ENCODE data around the gene PRR20C.
"Not testable (repeated sequence)": the region's sequence is repeated elsewhere in the genome, so short reads cannot be mapped to it uniquely, and the experiment has no call there.

Gene PRR20C
- total RNA-seq, result 0 reads per million in 2 donors

- DNase-seq, result not testable (repeated sequence)
These were observed at the start of gene PRR20C for GRCh38 chr13:57153761-57154160. Gene PRR20C (plus strand): TSS chr13:57154061. CDS start chr13:57154448, 387 bp downstream.

GRCh38 chr13:57114945-57115344 lies 38.9 kb upstream of the PRR20C start:
- DNase-seq, result no peak

- no peak for DNase-seq
These were observed 30.2 kb upstream of the PRR20C start for GRCh38 chr13:57123681-57124080.

- DNase-seq, result no peak
These were observed 25.0 kb upstream of the PRR20C start for GRCh38 chr13:57128909-57129308.

GRCh38 chr13:57136093-57136492 lies 17.8 kb upstream of the PRR20C start:
- no peak for DNase-seq

GRCh38 chr13:57137585-57137984 lies 16.3 kb upstream of the PRR20C start:
- no peak for DNase-seq

- DNase-seq, result no peak
These were observed 14.9 kb upstream of the PRR20C start for GRCh38 chr13:57138988-57139387.

GRCh38 chr13:57139781-57140180 lies 14.1 kb upstream of the PRR20C start:
- DNase-seq, result not testable (repeated sequence)

GRCh38 chr13:57140235-57140968 lies 13.5 kb upstream of the PRR20C start, which contains the start of gene PRR20A:
Gene PRR20A (plus strand): TSS chr13:57140918. CDS start chr13:57141305, 387 bp downstream.
- not testable (repeated sequence) for DNase-seq

GRCh38 chr13:57147188-57147587 lies 6.7 kb upstream of the PRR20C start, which contains the start of gene PRR20B:
Gene PRR20B (plus strand): TSS chr13:57147488. CDS start chr13:57147875, 387 bp downstream.
- DNase-seq, result not testable (repeated sequence)

- not testable (repeated sequence) for DNase-seq
These were observed 5.8 kb upstream of the PRR20C start for GRCh38 chr13:57148106-57148505.

GRCh38 chr13:57160332-57160731 lies 6.5 kb downstream of the PRR20C start, which contains the start of gene PRR20D:
Gene PRR20D (plus strand): TSS chr13:57160632. CDS start chr13:57161019, 387 bp downstream.
- DNase-seq, result not testable (repeated sequence)

GRCh38 chr13:57166897-57167296 lies 13.0 kb downstream of the PRR20C start, which contains the start of gene PRR20E:
Gene PRR20E (plus strand): TSS chr13:57167197. CDS start chr13:57167584, 387 bp downstream.
- DNase-seq, result not testable (repeated sequence)

- DNase-seq, result no peak
These were observed 37.8 kb downstream of the PRR20C start for GRCh38 chr13:57191667-57192066.
